SK-N-SH (cell line): ENCODE data around the gene MAP2K5. TPM values are rescaled to one million over a fixed set of nuclear protein-coding genes. Genes with fewer than 3 reads are reported as not detected.
A peak's percentile ranks its signal among the peaks of the same experiment; 100 is the strongest.

Source experiments
- CTCF ChIA-PET: fragments of 300-600, 350-600 bp; formaldehyde crosslinking; extraction: SDS; loops from one replicate; lab custom pipeline; 2021; lab: Yijun Ruan, JAX
- POLR2A ChIA-PET: fragments of 350-600 bp; sonication (Branson Sonifier 250); formaldehyde crosslinking; extraction: SDS; loops from one replicate; lab custom pipeline; 2020; ENCODE audit warnings: antibody characterized with exemption, inconsistent platforms; lab: Yijun Ruan, JAX
- DNase-seq: peaks from one replicate; pipeline ENCODE4 v3.0.0; 2012
- H2AFZ ChIP-seq: fragments of 200-600 bp; sonication (generic); 2 replicates; pipeline ENCODE4 v1.8.1; 2016; ENCODE audit warnings: antibody characterized with exemption, mild to moderate bottlenecking, low read depth
- H3F3A ChIP-seq: fragments of 200-600 bp; sonication (generic); replicated peaks from 2 replicates; pipeline ENCODE3; 2016; ENCODE audit warnings: antibody characterized with exemption, mild to moderate bottlenecking; ENCODE audit not compliant: insufficient read depth
- H3K27ac ChIP-seq, 2 experiments: fragments of 200-500 bp in 1 of 2; fragments of 200-600 bp in 1 of 2; sonication (Bioruptor generic) in 1 of 2; sonication (generic), shearing (Covaris generic) in 1 of 2; 2 replicates each; pipeline versions ENCODE4 v1.5.1 to v1.6.1; 2014 to 2016; ENCODE audit warnings: low read depth in 2 of 2, inconsistent platforms in 1 of 2, low read length in 1 of 2, mild to moderate bottlenecking in 1 of 2, mixed read lengths in 1 of 2
- H3K27me3 ChIP-seq: fragments of 200-600 bp; sonication (generic), shearing (Covaris generic); 2 replicates; pipeline ENCODE4 v1.6.1; 2016; ENCODE audit warnings: mixed run types; ENCODE audit not compliant: insufficient read depth
- H3K36me3 ChIP-seq, 2 experiments: fragments of 200-500 bp in 1 of 2; fragments of 200-600 bp in 1 of 2; sonication (Bioruptor generic) in 1 of 2; sonication (generic) in 1 of 2; replicated peaks in 1 of 2; 2 replicates each; pipeline versions ENCODE3 to v1.5.1; 2014 to 2016; ENCODE audit warnings: low read length in 1 of 2, mild to moderate bottlenecking in 1 of 2; ENCODE audit not compliant: insufficient read depth in 2 of 2, control insufficient read depth in 1 of 2
- H3K4me1 ChIP-seq, 2 experiments: fragments of 200-500 bp in 1 of 2; fragments of 200-600 bp in 1 of 2; sonication (Bioruptor generic) in 1 of 2; sonication (generic), shearing (Covaris generic) in 1 of 2; 2 replicates each; pipeline versions ENCODE4 v1.5.1 to v1.6.1; 2014 to 2016; ENCODE audit warnings: low read depth in 1 of 2, low read length in 1 of 2, mixed run types in 1 of 2; ENCODE audit not compliant: insufficient read depth in 2 of 2, control insufficient read depth in 1 of 2
- H3K4me2 ChIP-seq: fragments of 200-600 bp; sonication (generic), shearing (Covaris generic); 2 replicates; pipeline ENCODE4 v1.6.1; 2017; ENCODE audit warnings: mixed run types
- H3K4me3 ChIP-seq, 2 experiments: fragments of 200-500 bp in 1 of 2; fragments of 200-600 bp in 1 of 2; sonication (Bioruptor generic) in 1 of 2; sonication (generic), shearing (Covaris generic) in 1 of 2; 2 replicates each; pipeline versions ENCODE4 v1.5.1 to v1.8.1; 2014 to 2016; ENCODE audit warnings: low read depth in 2 of 2, inconsistent platforms in 1 of 2, low read length in 1 of 2, mild to moderate bottlenecking in 1 of 2, mixed read lengths in 1 of 2, moderate library complexity in 1 of 2
- H3K79me2 ChIP-seq: fragments of 200-600 bp; sonication (generic); 2 replicates; pipeline ENCODE4 v1.8.1; 2017; ENCODE audit warnings: mild to moderate bottlenecking; ENCODE audit not compliant: insufficient read depth
- H3K9ac ChIP-seq: fragments of 200-600 bp; sonication (generic); 2 replicates; pipeline ENCODE4 v1.6.1; 2017; ENCODE audit warnings: mixed run types
- H3K9me2 ChIP-seq: fragments of 200-600 bp; sonication (generic); 2 replicates; pipeline ENCODE4 v1.6.1; 2017; ENCODE audit warnings: mixed run types
- H3K9me3 ChIP-seq: fragments of 200-600 bp; sonication (generic); 2 replicates; pipeline ENCODE4 v1.6.1; 2017; ENCODE audit warnings: mixed run types, mild to moderate bottlenecking, moderate library complexity
- H4K20me1 ChIP-seq: fragments of 200-600 bp; sonication (generic); 2 replicates; pipeline ENCODE4 v1.6.1; 2017; ENCODE audit warnings: mild to moderate bottlenecking, mixed run types; ENCODE audit not compliant: insufficient read depth
- EZH2phosphoT487 ChIP-seq: fragments of 200-600 bp; sonication (generic); IDR thresholded peaks from 2 replicates; pipeline ENCODE4 v1.6.1; 2017; ENCODE audit warnings: low read depth, mixed run types, mild to moderate bottlenecking, antibody characterized with exemption, moderate library complexity, borderline replicate concordance
- GATA2 ChIP-seq: sonication (generic); formaldehyde crosslinking; IDR thresholded peaks from 2 replicates; pipeline ENCODE4 v1.5.0; 2020; ENCODE audit warnings: mild to moderate bottlenecking, missing genetic modification reagents
- JUND ChIP-seq: IDR thresholded peaks from 2 replicates; pipeline ENCODE4 v1.4.0; 2012
- MXI1 ChIP-seq: IDR thresholded peaks from 2 replicates; pipeline ENCODE4 v1.6.1; 2012; ENCODE audit warnings: mild to moderate bottlenecking, low read depth, low read length, improper control_type of control experiment
- NFIC ChIP-seq: IDR thresholded peaks from 2 replicates; pipeline ENCODE4 v1.4.0; 2012; ENCODE audit warnings: borderline replicate concordance
- POLR2AphosphoS5 ChIP-seq: IDR thresholded peaks from 2 replicates; pipeline ENCODE4 v1.6.1; 2012; ENCODE audit warnings: low read depth, low read length
- RCOR1 ChIP-seq: fragments of 150-350 bp; IDR thresholded peaks from 2 replicates; pipeline ENCODE4 v1.6.1; 2017; ENCODE audit warnings: antibody characterized with exemption, low read length
- RXRA ChIP-seq: IDR thresholded peaks from 2 replicates; pipeline ENCODE4 v1.4.0; 2012; ENCODE audit warnings: low read depth, mild to moderate bottlenecking, borderline replicate concordance
- SIN3A ChIP-seq: IDR thresholded peaks from 2 replicates; pipeline ENCODE4 v1.6.1; 2012; ENCODE audit warnings: low read depth, mild to moderate bottlenecking, low read length, moderate library complexity, borderline replicate concordance
- TCF12 ChIP-seq: IDR thresholded peaks from 2 replicates; pipeline ENCODE4 v1.4.0; 2012
- WGBS: methylation state at CpG from one replicate; pipeline ENCODE4 v1.1.6; 2017; ENCODE audit warnings: low lambda C conversion rate; 5-methylcytosine and 5-hydroxymethylcytosine counted together
- polyA plus RNA-seq, 3 experiments: library from polyadenylated mRNA; depleted of rRNA; stranded (reverse); fragments of >200 nt; gene quantifications; 2 replicates each; pipeline ENCODE4 v1.2.3, GENCODE V29; 2012
- TF ChIP-seq, protein P1 (sequence below): IDR thresholded peaks from 2 replicates; pipeline ENCODE4; 2012
- TF ChIP-seq, protein P2 (sequence below): fragments of 150-350 bp; IDR thresholded peaks from 2 replicates; pipeline ENCODE4 v1.6.1; 2016; ENCODE audit warnings: mild to moderate bottlenecking, low read depth, low read length

Gene MAP2K5
- polyA plus RNA-seq, 1 of the 3 experiments (the other 2 are of a cell fraction): 6.2 TPM

DNA sequence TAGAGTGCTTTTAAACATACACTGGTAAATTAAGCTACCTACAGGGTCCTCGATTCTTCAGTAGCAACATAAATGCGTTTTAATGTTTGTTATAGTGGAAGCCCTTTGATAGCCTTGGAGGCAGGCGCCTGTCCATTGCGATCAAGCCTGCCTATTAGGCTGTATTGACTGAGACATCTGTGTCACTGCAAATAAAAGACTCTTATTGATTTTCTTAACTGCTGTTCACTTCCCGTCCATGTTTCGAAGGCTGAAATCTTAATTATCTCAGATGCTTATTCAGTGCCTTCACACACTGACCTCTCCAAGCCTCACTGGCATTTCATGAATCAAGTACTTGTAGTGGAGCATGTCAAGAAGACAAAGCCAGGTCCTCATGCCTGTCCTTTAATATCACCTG is 51.1 kb downstream of the MAP2K5 start:
- no peak for DNase-seq
- no peak overlapping the region for H2AFZ ChIP-seq
- ChIA-PET CTCF (interaction anchor here (1.7 kb wide), 1 partner anchor 11 kb away, joined by 4 read pairs; no protein-coding TSS in a partner anchor), POLR2A (no interaction called here)
- no peak for TF ChIP-seq GATA2
- no peak for TF ChIP-seq MXI1
- TF ChIP-seq POLR2AphosphoS5: no peak
- no peak for TF ChIP-seq JUND
- TF ChIP-seq, protein P1, sequence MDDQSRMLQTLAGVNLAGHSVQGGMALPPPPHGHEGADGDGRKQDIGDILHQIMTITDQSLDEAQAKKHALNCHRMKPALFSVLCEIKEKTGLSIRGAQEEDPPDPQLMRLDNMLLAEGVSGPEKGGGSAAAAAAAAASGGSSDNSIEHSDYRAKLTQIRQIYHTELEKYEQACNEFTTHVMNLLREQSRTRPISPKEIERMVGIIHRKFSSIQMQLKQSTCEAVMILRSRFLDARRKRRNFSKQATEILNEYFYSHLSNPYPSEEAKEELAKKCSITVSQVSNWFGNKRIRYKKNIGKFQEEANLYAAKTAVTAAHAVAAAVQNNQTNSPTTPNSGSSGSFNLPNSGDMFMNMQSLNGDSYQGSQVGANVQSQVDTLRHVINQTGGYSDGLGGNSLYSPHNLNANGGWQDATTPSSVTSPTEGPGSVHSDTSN: no peak
- TF ChIP-seq RCOR1: no peak
- no peak for TF ChIP-seq SIN3A
- TF ChIP-seq NFIC: no peak
- no peak for TF ChIP-seq RXRA
- H3K4me3 ChIP-seq: no peak overlapping the region
- H3K4me2 ChIP-seq: no peak overlapping the region
- H3F3A ChIP-seq: no peaks in the 10 kb centered on the region
- no peaks in the 10 kb centered on the region for H3K79me2 ChIP-seq
- H3K4me1 ChIP-seq: peaks cover 4 to 7% of the 10 kb centered on the region in 2 experiments; a peak in 1 of 4 replicates
- no peak overlapping the region for H3K9ac ChIP-seq
- H3K9me3 ChIP-seq: no peaks in the 10 kb centered on the region
- H3K9me2 ChIP-seq: no peaks in the 10 kb centered on the region; the same call in 1 of the 2 replicates
- no peaks in the 10 kb centered on the region for H4K20me1 ChIP-seq
- peaks cover 21 to 23% of the 10 kb centered on the region in 2 experiments for H3K36me3 ChIP-seq
- no peaks in the 10 kb centered on the region for H3K27me3 ChIP-seq
- H3K27ac ChIP-seq: no peak overlapping the region
- WGBS: 98% methylated on average over 6 of the region's 6 CpGs

DNA sequence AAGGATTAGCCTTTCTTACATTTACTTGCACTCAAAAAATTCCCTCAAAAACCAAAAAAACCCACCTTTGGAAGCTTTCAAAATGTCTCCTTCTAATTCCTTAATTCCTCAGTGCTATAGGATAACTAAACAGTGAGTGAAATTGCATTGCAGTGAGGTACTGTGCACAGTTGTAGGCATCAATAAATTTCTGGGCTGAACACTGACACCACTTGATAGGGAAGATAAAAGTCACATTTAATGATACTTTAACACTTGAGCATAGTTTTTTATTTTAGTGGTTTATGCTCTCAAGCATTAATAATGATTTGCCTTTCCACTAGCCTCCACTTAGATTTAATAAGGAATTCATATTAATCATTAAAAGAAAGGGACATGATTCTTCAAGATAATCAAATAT is 52.3 kb downstream of the MAP2K5 start:
- no peaks in the 10 kb centered on the region; the same call in 1 of the 2 replicates for H3K9me2 ChIP-seq
- H3K27ac ChIP-seq: peak overlapping the region; percentile 5 to 11; a peak in 2 of 4 replicates
- ChIA-PET CTCF (interaction anchor here (1.1 kb wide), 1 partner anchor 33 kb away, joined by 3 read pairs; no protein-coding TSS in a partner anchor), POLR2A (no interaction called here)
- H3K27me3 ChIP-seq: no peaks in the 10 kb centered on the region
- H3K9me3 ChIP-seq: no peaks in the 10 kb centered on the region
- peaks cover 21 to 22% of the 10 kb centered on the region in 2 experiments for H3K36me3 ChIP-seq
- no peak overlapping the region for H3K4me3 ChIP-seq
- H2AFZ ChIP-seq: no peak overlapping the region
- H3K4me1 ChIP-seq: peaks cover 4 to 7% of the 10 kb centered on the region in 2 experiments; a peak in 1 of 4 replicates
- TF ChIP-seq, protein P1: no peak
- TF ChIP-seq EZH2phosphoT487: no peak
- TF ChIP-seq, protein P2, sequence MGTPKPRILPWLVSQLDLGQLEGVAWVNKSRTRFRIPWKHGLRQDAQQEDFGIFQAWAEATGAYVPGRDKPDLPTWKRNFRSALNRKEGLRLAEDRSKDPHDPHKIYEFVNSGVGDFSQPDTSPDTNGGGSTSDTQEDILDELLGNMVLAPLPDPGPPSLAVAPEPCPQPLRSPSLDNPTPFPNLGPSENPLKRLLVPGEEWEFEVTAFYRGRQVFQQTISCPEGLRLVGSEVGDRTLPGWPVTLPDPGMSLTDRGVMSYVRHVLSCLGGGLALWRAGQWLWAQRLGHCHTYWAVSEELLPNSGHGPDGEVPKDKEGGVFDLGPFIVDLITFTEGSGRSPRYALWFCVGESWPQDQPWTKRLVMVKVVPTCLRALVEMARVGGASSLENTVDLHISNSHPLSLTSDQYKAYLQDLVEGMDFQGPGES: no peak
- TF ChIP-seq MXI1: no peak
- no peak for TF ChIP-seq TCF12
- no peaks in the 10 kb centered on the region for H3K79me2 ChIP-seq
- no peaks in the 10 kb centered on the region for H3F3A ChIP-seq
- no peak overlapping the region for H3K4me2 ChIP-seq
- no peak for DNase-seq
- no peaks in the 10 kb centered on the region for H4K20me1 ChIP-seq
- H3K9ac ChIP-seq: no peak overlapping the region
